Neural cell (in vitro differentiated cells): ENCODE results near the gene TRAM2. TPM values are rescaled to one million over a fixed set of nuclear protein-coding genes. Genes with fewer than 3 reads are reported as not detected.

Experiments
- H2AFZ ChIP-seq: fragments of 200-600, 300-800 bp; sonication (generic), shearing (Covaris generic); 2 replicates; pipeline ENCODE4 v1.6.0; 2014; ENCODE audit warnings: low read depth, mild to moderate bottlenecking, antibody characterized with exemption, low read length, moderate library complexity
- H3F3A ChIP-seq: fragments of 200-600 bp; shearing (Covaris generic); 2 replicates; pipeline ENCODE4 v1.6.1; 2016; ENCODE audit warnings: mild to moderate bottlenecking, moderate library complexity, mixed read lengths, antibody characterized with exemption, low read length; ENCODE audit not compliant: insufficient read depth, poor library complexity, severe bottlenecking
- H3K27ac ChIP-seq: fragments of 200-600, 300-800 bp; sonication (generic), shearing (Covaris generic); 2 replicates; pipeline ENCODE4 v1.5.1; 2014; ENCODE audit warnings: mild to moderate bottlenecking, low read length, moderate library complexity
- H3K27me3 ChIP-seq: fragments of 300-800, 200-600 bp; sonication (generic), shearing (Covaris generic); 2 replicates; pipeline ENCODE4 v1.6.0; 2014; ENCODE audit warnings: mild to moderate bottlenecking, low read depth, low read length, moderate library complexity; ENCODE audit not compliant: insufficient read depth
- H3K36me3 ChIP-seq: fragments of 300-800, 200-600 bp; sonication (generic), shearing (Covaris generic); 2 replicates; pipeline ENCODE4 v1.5.1; 2014; ENCODE audit warnings: mild to moderate bottlenecking, antibody characterized with exemption, low read length, moderate library complexity; ENCODE audit not compliant: insufficient read depth
- H3K4me2 ChIP-seq: fragments of 300-800, 200-600 bp; sonication (generic), shearing (Covaris generic); 2 replicates; pipeline ENCODE4 v1.6.0; 2014; ENCODE audit warnings: mild to moderate bottlenecking, low read length
- H3K4me3 ChIP-seq: fragments of 300-800, 200-600 bp; sonication (generic), shearing (Covaris generic); 2 replicates; pipeline ENCODE4 v1.5.1; 2014; ENCODE audit warnings: mild to moderate bottlenecking, low read length, moderate library complexity
- H3K79me2 ChIP-seq: fragments of 200-600 bp; shearing (Covaris generic); replicated peaks from 2 replicates; pipeline ENCODE4 v1.6.0; 2014; ENCODE audit warnings: mild to moderate bottlenecking, low read length, moderate library complexity; ENCODE audit not compliant: insufficient read depth
- H3K9ac ChIP-seq: fragments of 300-800, 200-600 bp; sonication (generic), shearing (Covaris generic); 2 replicates; pipeline ENCODE4 v1.6.1; 2016; ENCODE audit warnings: mild to moderate bottlenecking, low read length, mixed read lengths
- H3K9me2 ChIP-seq: fragments of 200-600 bp; shearing (Covaris generic); 2 replicates; pipeline ENCODE4 v1.6.1; 2016; ENCODE audit warnings: mild to moderate bottlenecking, low read length, mixed read lengths; ENCODE audit not compliant: insufficient read depth
- H3K9me3 ChIP-seq: fragments of 200-600, 300-800 bp; sonication (generic), shearing (Covaris generic); 2 replicates; pipeline ENCODE4 v1.6.1; 2016; ENCODE audit warnings: mild to moderate bottlenecking, mixed run types, low read length, moderate library complexity, mixed read lengths
- H4K20me1 ChIP-seq: fragments of 200-600 bp; shearing (Covaris generic); 2 replicates; pipeline ENCODE4 v1.6.1; 2016; ENCODE audit warnings: mild to moderate bottlenecking, mixed run types; ENCODE audit not compliant: insufficient read depth
- EP300 ChIP-seq: fragments of 450-650 bp; conservative IDR thresholded peaks from 2 replicates; pipeline ENCODE4 v1.6.1; 2014; ENCODE audit warnings: antibody characterized with exemption, mild to moderate bottlenecking, moderate library complexity; ENCODE audit not compliant: poor library complexity, severe bottlenecking
- EZH2 ChIP-seq: fragments of 200-600, 300-800 bp; shearing (Covaris generic), sonication (generic); IDR thresholded peaks from 2 replicates; pipeline ENCODE4 v1.6.1; 2014; ENCODE audit warnings: antibody characterized with exemption, low read length, borderline replicate concordance, mild to moderate bottlenecking; ENCODE audit not compliant: insufficient read depth, poor library complexity, severe bottlenecking
- MXI1 ChIP-seq: fragments of 450-650 bp; conservative IDR thresholded peaks from 2 replicates; pipeline ENCODE4 v1.6.1; 2014; ENCODE audit warnings: antibody characterized with exemption, mild to moderate bottlenecking; ENCODE audit not compliant: poor library complexity, severe bottlenecking
- POLR2AphosphoS5 ChIP-seq: IDR thresholded peaks from 2 replicates; pipeline ENCODE4 v1.6.1; 2012
- RAD21 ChIP-seq: fragments of 450-650 bp; conservative IDR thresholded peaks from 2 replicates; pipeline ENCODE4 v1.6.1; 2014; ENCODE audit warnings: antibody characterized with exemption, mild to moderate bottlenecking, moderate library complexity
- REST ChIP-seq: IDR thresholded peaks from 2 replicates; pipeline ENCODE4 v1.6.1; 2012; ENCODE audit warnings: borderline replicate concordance
- SMC3 ChIP-seq: fragments of 450-650 bp; conservative IDR thresholded peaks from 2 replicates; pipeline ENCODE4 v1.6.1; 2014; ENCODE audit warnings: antibody characterized with exemption, mild to moderate bottlenecking, moderate library complexity; ENCODE audit not compliant: poor library complexity
- TAF1 ChIP-seq: IDR thresholded peaks from 2 replicates; pipeline ENCODE4 v1.6.1; 2012; ENCODE audit warnings: low read depth
- polyA plus RNA-seq: library from polyadenylated mRNA; depleted of rRNA; stranded (reverse); fragments of >200 nt; gene quantifications from 2 replicates; pipeline ENCODE4 v1.2.3, GENCODE V29; 2014
- TF ChIP-seq, protein P1 (sequence below): fragments of 450-650 bp; IDR thresholded peaks from 2 replicates; pipeline ENCODE4 v1.5.1; 2014; ENCODE audit warnings: antibody characterized with exemption, mild to moderate bottlenecking, moderate library complexity; ENCODE audit not compliant: poor library complexity, severe bottlenecking

Gene TRAM2
- polyA plus RNA-seq, 1 donor from 2014 or later = 0.41 TPM

DNA sequence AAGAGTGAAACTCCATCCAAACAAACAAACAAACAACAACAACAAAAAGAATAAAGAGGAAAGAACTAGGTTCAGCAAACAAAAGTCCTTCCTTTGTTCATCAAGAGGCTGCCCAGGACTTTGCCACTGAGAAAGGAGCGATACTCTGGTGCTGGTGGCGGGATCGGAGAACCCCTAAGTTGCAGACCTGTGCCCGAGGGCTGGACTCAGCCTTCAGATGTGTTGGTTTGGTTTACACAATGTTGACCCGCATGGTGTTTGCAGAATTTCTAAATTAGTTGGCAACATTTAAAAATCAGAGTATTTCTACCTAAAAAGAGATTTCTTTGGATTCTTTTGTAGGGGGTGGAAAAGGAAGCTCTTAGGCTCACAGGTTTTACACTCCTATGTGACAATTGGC lies 42.5 kb downstream of the TRAM2 start:
- no peaks in the 10 kb centered on the region for H3K36me3 ChIP-seq
- H2AFZ ChIP-seq = no peak overlapping the region
- H3K9ac ChIP-seq = no peak overlapping the region
- no peak overlapping the region for H3K4me2 ChIP-seq
- TF ChIP-seq POLR2AphosphoS5 (no peak), MXI1 (no peak), RAD21 (no peak), SMC3 (no peak), EZH2 (no peak), TAF1 (no peak), REST (no peak)
- TF ChIP-seq, protein P1, sequence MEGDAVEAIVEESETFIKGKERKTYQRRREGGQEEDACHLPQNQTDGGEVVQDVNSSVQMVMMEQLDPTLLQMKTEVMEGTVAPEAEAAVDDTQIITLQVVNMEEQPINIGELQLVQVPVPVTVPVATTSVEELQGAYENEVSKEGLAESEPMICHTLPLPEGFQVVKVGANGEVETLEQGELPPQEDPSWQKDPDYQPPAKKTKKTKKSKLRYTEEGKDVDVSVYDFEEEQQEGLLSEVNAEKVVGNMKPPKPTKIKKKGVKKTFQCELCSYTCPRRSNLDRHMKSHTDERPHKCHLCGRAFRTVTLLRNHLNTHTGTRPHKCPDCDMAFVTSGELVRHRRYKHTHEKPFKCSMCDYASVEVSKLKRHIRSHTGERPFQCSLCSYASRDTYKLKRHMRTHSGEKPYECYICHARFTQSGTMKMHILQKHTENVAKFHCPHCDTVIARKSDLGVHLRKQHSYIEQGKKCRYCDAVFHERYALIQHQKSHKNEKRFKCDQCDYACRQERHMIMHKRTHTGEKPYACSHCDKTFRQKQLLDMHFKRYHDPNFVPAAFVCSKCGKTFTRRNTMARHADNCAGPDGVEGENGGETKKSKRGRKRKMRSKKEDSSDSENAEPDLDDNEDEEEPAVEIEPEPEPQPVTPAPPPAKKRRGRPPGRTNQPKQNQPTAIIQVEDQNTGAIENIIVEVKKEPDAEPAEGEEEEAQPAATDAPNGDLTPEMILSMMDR = no peak
- H3K27me3 ChIP-seq = no peaks in the 10 kb centered on the region
- H3K79me2 ChIP-seq = no peaks in the 10 kb centered on the region
- H3K27ac ChIP-seq = no peak overlapping the region
- no peaks in the 10 kb centered on the region for H3F3A ChIP-seq
- no peaks in the 10 kb centered on the region for H4K20me1 ChIP-seq
- no peaks in the 10 kb centered on the region for H3K9me2 ChIP-seq
- no peaks in the 10 kb centered on the region for H3K9me3 ChIP-seq
- no peak overlapping the region for H3K4me3 ChIP-seq

- H3K36me3 ChIP-seq = no peaks in the 10 kb centered on the region
- no peak for TF ChIP-seq RAD21
- no peak for TF ChIP-seq EZH2
- TF ChIP-seq POLR2AphosphoS5 = no peak
- TF ChIP-seq, protein P1 = no peak
- no peak for TF ChIP-seq REST
- no peak for TF ChIP-seq TAF1
- TF ChIP-seq EP300 = no peak
- TF ChIP-seq SMC3 = no peak
- TF ChIP-seq MXI1 = no peak
- no peak overlapping the region for H3K9ac ChIP-seq
- no peaks in the 10 kb centered on the region for H3K9me2 ChIP-seq
- H3K27ac ChIP-seq = no peak overlapping the region
- H3K4me3 ChIP-seq = no peak overlapping the region
- H3K4me2 ChIP-seq = no peak overlapping the region
- H3F3A ChIP-seq = no peaks in the 10 kb centered on the region
- H3K79me2 ChIP-seq = no peaks in the 10 kb centered on the region
- H4K20me1 ChIP-seq = no peaks in the 10 kb centered on the region
- no peak overlapping the region for H2AFZ ChIP-seq
- H3K9me3 ChIP-seq = no peaks in the 10 kb centered on the region
- no peaks in the 10 kb centered on the region for H3K27me3 ChIP-seq
These were observed 43.4 kb downstream of the TRAM2 start for GRCh38 chr6:52533491-52533890.
